ENCODE data around the gene ELMOD1. TPM values are rescaled to one million over a fixed set of nuclear protein-coding genes. Genes with fewer than 3 reads are reported as not detected.

The ELMOD1 gene
- polyA plus RNA-seq, 1 experiment, result 0.06 TPM

GRCh38 chr11:107581147-107581546 is 9.8 kb upstream of the ELMOD1 start:
- Histone ChIP-seq H3K9me3 (ENCODE audit: control insufficient read depth, insufficient read depth, low read length) (no peaks in the 10 kb centered on the region), H3K27ac (ENCODE audit: low read depth, low read length) (no peak overlapping the region), H3K27me3 (ENCODE audit: control insufficient read depth, insufficient read depth, low read length) (no peaks in the 10 kb centered on the region), H3K4me3 (ENCODE audit: low read depth, low read length) (no peak overlapping the region)
- POLR2A ChIA-PET, result no interaction called here
- DNase-seq (ENCODE audit: low read depth, low spot score), result no peak
- no peak for TF ChIP-seq CTCF (IDR thresholded peaks at IDR 0.05; ENCODE audit: low read depth, low read length)
- CTCF ChIA-PET, result no interaction called here

DNA sequence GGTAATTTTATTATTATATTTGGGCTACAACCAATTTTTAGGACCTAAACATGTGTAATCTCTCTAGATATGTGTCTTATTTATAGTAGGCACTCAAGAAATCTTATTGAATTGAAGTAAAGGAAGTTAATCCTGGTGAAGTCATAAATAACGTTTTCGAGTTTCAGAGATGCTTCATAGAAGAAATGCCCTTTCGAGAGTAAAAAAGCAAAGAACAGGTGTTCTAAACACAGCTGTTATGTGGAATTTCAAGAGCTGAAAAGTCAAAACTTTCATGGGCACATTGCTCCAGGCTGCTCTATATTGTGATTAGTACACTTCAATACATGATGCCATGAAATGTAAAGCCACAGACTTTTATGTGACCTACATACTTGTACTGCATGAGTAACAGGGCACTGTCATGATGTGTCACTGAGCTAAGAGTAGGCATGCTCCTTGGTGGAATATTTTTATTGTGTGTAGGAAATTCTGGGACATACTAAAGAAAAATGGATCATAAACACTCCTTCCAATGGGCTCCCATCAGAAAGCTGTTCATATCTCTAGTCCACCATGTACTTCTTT is 7.2 kb upstream of the ELMOD1 start:
- POLR2A ChIA-PET, result no interaction called here
- H3K27ac ChIP-seq (ENCODE audit: low read depth, low read length), result no peak overlapping the region

GRCh38 chr11:107587306-107587979 is 3.5 kb upstream of the ELMOD1 start:
- CTCF ChIA-PET, result interaction anchor here (0.6 to 3.5 kb wide), 2 partner anchors 11 to 24 kb away, joined by 3 to 19 read pairs; no protein-coding TSS in a partner anchor
- H3K27ac ChIP-seq (ENCODE audit: low read depth, low read length), result no peak overlapping the region

More for the DNA sequence above, 7.2 kb upstream of the ELMOD1 start:
- DNase-seq (ENCODE audit: low read depth, low spot score), result no peak
- Histone ChIP-seq H3K9me3 (ENCODE audit: control insufficient read depth, insufficient read depth, low read length) (no peaks in the 10 kb centered on the region), H3K4me3 (ENCODE audit: low read depth, low read length) (no peak overlapping the region), H3K27me3 (ENCODE audit: control insufficient read depth, insufficient read depth, low read length) (no peaks in the 10 kb centered on the region)
- TF ChIP-seq CTCF (IDR thresholded peaks at IDR 0.05; ENCODE audit: low read depth, low read length), result no peak
- CTCF ChIA-PET, result interaction anchor here (1.0 to 1.5 kb wide), 2 partner anchors 20 to 37 kb away, joined by 3 read pairs; no protein-coding TSS in a partner anchor

GRCh38 chr11:107591378-107592230 is 657 bp downstream of the ELMOD1 start:
- H3K4me3 ChIP-seq (ENCODE audit: low read depth, low read length), result peak overlapping the region; percentile 75
- ChIA-PET CTCF (interaction anchor here (1.0 kb wide), 1 partner anchor 98 kb away, joined by 3 read pairs; no protein-coding TSS in a partner anchor), POLR2A (no interaction called here)
- H3K27ac ChIP-seq (ENCODE audit: low read depth, low read length), result no peak overlapping the region
- H3K9me3 ChIP-seq (ENCODE audit: control insufficient read depth, insufficient read depth, low read length), result no peaks in the 10 kb centered on the region; the same call in 1 of the 2 replicates
- no peak for TF ChIP-seq CTCF (IDR thresholded peaks at IDR 0.05; ENCODE audit: low read depth, low read length)
- no peak for DNase-seq (ENCODE audit: low read depth, low spot score)
- H3K27me3 ChIP-seq (ENCODE audit: control insufficient read depth, insufficient read depth, low read length), result peaks cover 40% of the 10 kb centered on the region

More at GRCh38 chr11:107587306-107587979, 3.5 kb upstream of the ELMOD1 start:
- H3K9me3 ChIP-seq (ENCODE audit: control insufficient read depth, insufficient read depth, low read length), result no peaks in the 10 kb centered on the region; the same call in 1 of the 2 replicates
- DNase-seq (ENCODE audit: low read depth, low spot score), result no peak
- POLR2A ChIA-PET, result no interaction called here
- peaks cover 26% of the 10 kb centered on the region for H3K27me3 ChIP-seq (ENCODE audit: control insufficient read depth, insufficient read depth, low read length)
- TF ChIP-seq CTCF (IDR thresholded peaks at IDR 0.05; ENCODE audit: low read depth, low read length), result no peak
- H3K4me3 ChIP-seq (ENCODE audit: low read depth, low read length), result no peak overlapping the region
